ENCODE results near the gene PIP5K1B. TPM values are rescaled to one million over a fixed set of nuclear protein-coding genes. Genes with fewer than 3 reads are reported as not detected.

The PIP5K1B gene
- total and polyA plus RNA-seq, 2 experiments from 2014 or later = 1.3 to 2.8 TPM

- ATAC-seq (no peak), DNase-seq (ENCODE audit: low spot score) (no peak)
- H3K36me3 Mint-ChIP-seq (ENCODE audit: low read depth) = no peaks in the 10 kb centered on the region
- TF ChIP-seq ZNF114 (CRISPR knock-in tag; IDR thresholded peaks at IDR 0.05) (no peak), CREB1 (CRISPR knock-in tag; IDR thresholded peaks at IDR 0.05; ENCODE audit: low read depth) (no peak), POLR2AphosphoS5 (IDR thresholded peaks at IDR 0.05; ENCODE audit: low read depth) (no peak), JUNB (IDR thresholded peaks at IDR 0.05; ENCODE audit: unreplicated experiment) (no peak), EZH2phosphoT487 (IDR thresholded peaks at IDR 0.05; ENCODE audit: unreplicated experiment) (no peak)
- no peak overlapping the region for H3K4me3 ChIP-seq
- no peak overlapping the region for H3K27ac Mint-ChIP-seq
- H3K27me3 ChIP-seq (ENCODE audit: insufficient read depth) = no peaks in the 10 kb centered on the region
- peaks cover 11% of the 10 kb centered on the region; the same call in 2 of the 3 replicates for H3K4me1 Mint-ChIP-seq
- peaks cover 7% of the 10 kb centered on the region; the same call in 1 of the 2 replicates for H3K9me2 ChIP-seq (ENCODE audit: insufficient read depth)
- H2AFZ ChIP-seq = no peak overlapping the region
- H3K27me3 Mint-ChIP-seq (ENCODE audit: insufficient read depth, low read depth, poor library complexity) = no peaks in the 10 kb centered on the region
- no peak overlapping the region for H3K27ac ChIP-seq (ENCODE audit: low read depth)
- no peaks in the 10 kb centered on the region for H3K36me3 ChIP-seq (ENCODE audit: insufficient read depth)
- no peaks in the 10 kb centered on the region for H3K9me3 Mint-ChIP-seq
- H4K20me1 ChIP-seq (replicated peaks; ENCODE audit: insufficient read depth) = 0 out of 2 replicates have a peak, but pooled peaks cover 3% of the 10 kb centered on the region
- H3K79me2 ChIP-seq (replicated peaks; ENCODE audit: insufficient read depth) = no peaks in the 10 kb centered on the region; the same call in 1 of the 2 replicates
- H3F3A ChIP-seq (replicated peaks; ENCODE audit: low read depth) = no peaks in the 10 kb centered on the region
- no peak overlapping the region for H3K4me3 Mint-ChIP-seq
- H3K4me1 ChIP-seq (ENCODE audit: insufficient read depth) = peaks cover 3% of the 10 kb centered on the region; the same call in 1 of the 2 replicates
- H3K4me2 ChIP-seq = no peak overlapping the region
Observed at GRCh38 chr9:68714416-68715180, 9.6 kb downstream of the PIP5K1B start.

GRCh38 chr9:68715181-68715456 lies 10.1 kb downstream of the PIP5K1B start:
- Histone ChIP-seq H3K79me2 (replicated peaks; ENCODE audit: insufficient read depth) (no peaks in the 10 kb centered on the region; the same call in 1 of the 2 replicates), H3K9me2 (ENCODE audit: insufficient read depth) (peaks cover 7% of the 10 kb centered on the region; the same call in 1 of the 2 replicates), H2AFZ (no peak overlapping the region), H3K27me3 (ENCODE audit: insufficient read depth) (no peaks in the 10 kb centered on the region), H4K20me1 (replicated peaks; ENCODE audit: insufficient read depth) (0 out of 2 replicates have a peak, but pooled peaks cover 3% of the 10 kb centered on the region), H3K4me2 (no peak overlapping the region), H3K36me3 (ENCODE audit: insufficient read depth) (no peaks in the 10 kb centered on the region), H3K4me3 (no peak overlapping the region), H3K4me1 (ENCODE audit: insufficient read depth) (no peaks in the 10 kb centered on the region), H3K27ac (ENCODE audit: low read depth) (no peak overlapping the region), H3F3A (replicated peaks; ENCODE audit: low read depth) (no peaks in the 10 kb centered on the region)
- peaks cover 7% of the 10 kb centered on the region; the same call in 2 of the 3 replicates for H3K4me1 Mint-ChIP-seq
- no peaks in the 10 kb centered on the region for H3K27me3 Mint-ChIP-seq (ENCODE audit: insufficient read depth, low read depth, poor library complexity)
- H3K9me3 Mint-ChIP-seq = no peaks in the 10 kb centered on the region
- no peak for TF ChIP-seq REST (IDR thresholded peaks at IDR 0.05; ENCODE audit: unreplicated experiment)
- H3K27ac Mint-ChIP-seq = no peak overlapping the region
- DNase-seq (ENCODE audit: low spot score) = no peak
- ATAC-seq = no peak
- no peak overlapping the region for H3K4me3 Mint-ChIP-seq
- H3K36me3 Mint-ChIP-seq (ENCODE audit: low read depth) = no peaks in the 10 kb centered on the region

Data from GM23338 (cell line).